ENCODE results near the gene TENT4B. TPM values are rescaled to one million over a fixed set of nuclear protein-coding genes. Genes with fewer than 3 reads are reported as not detected.

Gene TENT4B
- total RNA-seq, 1 experiment from 2014 or later, result 28.6 TPM

GRCh38 chr16:50213939-50214519 is 60.9 kb downstream of the TENT4B start:
- ChIA-PET CTCF (interaction anchor here (0.5 to 1.0 kb wide), 9 partner anchors 17 to 592 kb away, joined by 3 to 8 read pairs (median 5); partner anchors contain the start of genes CNEP1R1 and HEATR3), POLR2A (interaction anchor here (0.6 kb wide), 2 partner anchors 37 to 97 kb away, joined by 4 to 8 read pairs; no protein-coding TSS in a partner anchor)
- Mint-ChIP-seq H3K4me3 (ENCODE audit: unreplicated experiment) (no peak overlapping the region), H3K36me3 (ENCODE audit: insufficient read depth, unreplicated experiment) (peaks cover 45% of the 10 kb centered on the region), H3K27ac (ENCODE audit: unreplicated experiment) (no peak overlapping the region), H3K4me1 (ENCODE audit: low read depth, unreplicated experiment) (peaks cover 14% of the 10 kb centered on the region), H3K27me3 (ENCODE audit: insufficient read depth, unreplicated experiment) (no peaks in the 10 kb centered on the region), H3K9me3 (ENCODE audit: unreplicated experiment) (no peaks in the 10 kb centered on the region)
- peak; percentile 75 to 76 for TF ChIP-seq CTCF (IDR thresholded peaks at IDR 0.05; ENCODE audit: insufficient read depth in 1 of 2, low read depth in 1 of 2, low read length in 1 of 2, severe bottlenecking in 1 of 2, unreplicated experiment in 1 of 2)
- Histone ChIP-seq H3K4me3 (ENCODE audit: low read depth, low read length) (no peak overlapping the region), H3K9me3 (no peaks in the 10 kb centered on the region), H3K36me3 (ENCODE audit: control insufficient read depth, insufficient read depth, low read length) (peaks cover 4% of the 10 kb centered on the region), H3K27me3 (replicated peaks; ENCODE audit: control insufficient read depth, insufficient read depth, low read length) (no peaks in the 10 kb centered on the region), H3K4me1 (peaks cover 16% of the 10 kb centered on the region; the same call in 1 of the 2 replicates)
- peak in 1 of 2 experiments; percentile 69 for DNase-seq
- intact Hi-C loops (cut with micrococcal nuclease; ENCODE audit: unreplicated experiment), result loop anchor here (1.0 to 5.0 kb wide), 3 partner anchors 31 to 141 kb away; no protein-coding TSS in a partner anchor
- BruUV-seq (replicated peaks), result no TSS peak

GRCh38 chr16:50215680-50216079 is 62.6 kb downstream of the TENT4B start:
- H3K27me3 Mint-ChIP-seq (ENCODE audit: insufficient read depth, unreplicated experiment), result no peaks in the 10 kb centered on the region
- intact Hi-C loops (cut with micrococcal nuclease; ENCODE audit: unreplicated experiment), result no loop called here
- CTCF ChIA-PET, result no interaction called here
- H3K9me3 ChIP-seq, result no peaks in the 10 kb centered on the region
- no peaks in the 10 kb centered on the region for H3K27me3 ChIP-seq (replicated peaks; ENCODE audit: control insufficient read depth, insufficient read depth, low read length)
- no peak for DNase-seq
- H3K4me3 ChIP-seq (ENCODE audit: low read depth, low read length), result no peak overlapping the region
- peaks cover 1% of the 10 kb centered on the region; the same call in 1 of the 2 replicates for H3K4me1 ChIP-seq
- H3K9me3 Mint-ChIP-seq (ENCODE audit: unreplicated experiment), result no peaks in the 10 kb centered on the region
- H3K36me3 ChIP-seq (ENCODE audit: control insufficient read depth, insufficient read depth, low read length), result peaks cover 4% of the 10 kb centered on the region
- TF ChIP-seq CTCF (IDR thresholded peaks at IDR 0.05; ENCODE audit: insufficient read depth in 1 of 2, low read depth in 1 of 2, low read length in 1 of 2, severe bottlenecking in 1 of 2, unreplicated experiment in 1 of 2), result no peak
- POLR2A ChIA-PET, result no interaction called here
- no peak overlapping the region for H3K4me3 Mint-ChIP-seq (ENCODE audit: unreplicated experiment)
- BruUV-seq (replicated peaks), result no TSS peak
- peaks cover 3% of the 10 kb centered on the region for H3K4me1 Mint-ChIP-seq (ENCODE audit: low read depth, unreplicated experiment)
- peaks cover 49% of the 10 kb centered on the region for H3K36me3 Mint-ChIP-seq (ENCODE audit: insufficient read depth, unreplicated experiment)
- no peak overlapping the region for H3K27ac Mint-ChIP-seq (ENCODE audit: unreplicated experiment)

DNA sequence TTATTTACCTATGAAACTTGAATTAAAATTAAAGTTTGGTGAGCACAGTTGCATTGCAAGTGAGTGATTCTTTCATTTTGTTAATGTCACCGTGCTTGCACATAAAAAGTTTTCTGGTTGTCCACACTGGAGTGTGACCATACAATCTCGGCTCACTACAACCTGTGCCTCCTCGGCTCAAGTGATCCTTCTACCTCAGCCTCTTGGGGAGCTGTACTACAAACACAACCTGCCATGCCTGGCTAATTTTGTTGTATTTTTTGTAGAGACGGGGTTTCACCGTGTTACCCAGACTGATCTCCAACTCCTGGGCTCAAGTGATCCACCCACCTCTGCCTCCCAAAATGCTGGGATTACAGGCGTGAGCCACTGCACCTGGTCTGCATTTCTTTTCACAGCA is 63.1 kb downstream of the TENT4B start:
- Mint-ChIP-seq H3K27ac (ENCODE audit: unreplicated experiment) (no peak overlapping the region), H3K4me3 (ENCODE audit: unreplicated experiment) (no peak overlapping the region), H3K27me3 (ENCODE audit: insufficient read depth, unreplicated experiment) (no peaks in the 10 kb centered on the region), H3K36me3 (ENCODE audit: insufficient read depth, unreplicated experiment) (peaks cover 50% of the 10 kb centered on the region), H3K4me1 (ENCODE audit: low read depth, unreplicated experiment) (no peaks in the 10 kb centered on the region), H3K9me3 (ENCODE audit: unreplicated experiment) (no peaks in the 10 kb centered on the region)
- Histone ChIP-seq H3K4me3 (ENCODE audit: low read depth, low read length) (no peak overlapping the region), H3K4me1 (no peaks in the 10 kb centered on the region), H3K27me3 (replicated peaks; ENCODE audit: control insufficient read depth, insufficient read depth, low read length) (no peaks in the 10 kb centered on the region), H3K9me3 (no peaks in the 10 kb centered on the region), H3K36me3 (ENCODE audit: control insufficient read depth, insufficient read depth, low read length) (peaks cover 6% of the 10 kb centered on the region)
- POLR2A ChIA-PET, result no interaction called here
- DNase-seq, result no peak
- no TSS peak for BruUV-seq (replicated peaks)
- no peak for TF ChIP-seq CTCF (IDR thresholded peaks at IDR 0.05; ENCODE audit: insufficient read depth in 1 of 2, low read depth in 1 of 2, low read length in 1 of 2, severe bottlenecking in 1 of 2, unreplicated experiment in 1 of 2)
- intact Hi-C loops (cut with micrococcal nuclease; ENCODE audit: unreplicated experiment), result no loop called here
- CTCF ChIA-PET, result no interaction called here
